CD4-positive, alpha-beta T cell (primary cell): ENCODE results near the gene TMEM43. TPM values are rescaled to one million over a fixed set of nuclear protein-coding genes. Genes with fewer than 3 reads are reported as not detected.

Experiments
- ATAC-seq: fragments of 200-7000 bp; cut with Tn5 transposase; one replicate; pipeline ENCODE4 v1.10.0; 2022; ENCODE audit warnings: mild to moderate bottlenecking; ENCODE audit not compliant: poor library complexity
- CTCF ChIA-PET: fragments of 350-600 bp; sonication (Branson Sonifier 250); formaldehyde crosslinking; loops from one replicate; lab custom pipeline; 2021; ENCODE audit warnings: antibody characterized with exemption, inconsistent platforms; lab: Charles Lee
- POLR2A ChIA-PET: fragments of 350-600 bp; sonication (Branson Sonifier 250); formaldehyde crosslinking; loops from one replicate; lab custom pipeline; 2021; ENCODE audit warnings: antibody characterized with exemption, inconsistent platforms; lab: Charles Lee
- DNase-seq, 14 experiments: peaks; one replicate each; pipeline ENCODE4 v3.0.0-alpha.2; 2013 to 2020; ENCODE audit warnings: mixed read lengths in 2 of 14
- H3K27ac ChIP-seq, 2 donors: one replicate each; pipeline versions ENCODE4 v1.5.1 to v1.7.0; 2013; ENCODE audit warnings: low read length in 2 of 2, low read depth in 1 of 2, mild to moderate bottlenecking in 1 of 2
- H3K27me3 ChIP-seq, 2 experiments: 1 replicate in 1 of 2; 2 replicates in 1 of 2; pipeline versions ENCODE4 v1.6.1 to v1.7.0; 2013; ENCODE audit warnings: low read length in 2 of 2, control low read depth in 1 of 2, mild to moderate bottlenecking in 1 of 2, moderate library complexity in 1 of 2; ENCODE audit not compliant: insufficient read depth in 2 of 2, control insufficient read depth in 1 of 2
- H3K36me3 ChIP-seq: one replicate; pipeline ENCODE4 v1.6.1; 2013; ENCODE audit warnings: low read length, control low read depth; ENCODE audit not compliant: insufficient read depth
- H3K4me1 ChIP-seq: one replicate; pipeline ENCODE4 v1.6.1; 2013; ENCODE audit warnings: low read length, control low read depth; ENCODE audit not compliant: insufficient read depth
- H3K4me3 ChIP-seq: one replicate; pipeline ENCODE4 v1.5.1; 2013; ENCODE audit warnings: mild to moderate bottlenecking, low read length, moderate library complexity
- H3K9me3 ChIP-seq, 2 experiments: 1 replicate in 1 of 2; 2 replicates in 1 of 2; pipeline versions ENCODE4 v1.6.1 to v1.7.0; 2013; ENCODE audit warnings: low read length in 2 of 2, mild to moderate bottlenecking in 2 of 2, control low read depth in 1 of 2, moderate library complexity in 1 of 2; ENCODE audit not compliant: control insufficient read depth in 1 of 2, insufficient read depth in 1 of 2
- H3K27ac Mint-ChIP-seq: one replicate; pipeline ENCODE4 v1.8.0; 2020; ENCODE audit warnings: mixed read lengths
- H3K27me3 Mint-ChIP-seq: one replicate; pipeline ENCODE4 v1.8.0; 2021; ENCODE audit warnings: mixed read lengths
- H3K36me3 Mint-ChIP-seq: one replicate; pipeline ENCODE4 v1.8.0; 2021; ENCODE audit warnings: low read depth, mixed read lengths
- H3K4me1 Mint-ChIP-seq: one replicate; pipeline ENCODE4 v1.8.0; 2021; ENCODE audit warnings: low read depth, mixed read lengths
- H3K4me3 Mint-ChIP-seq: one replicate; pipeline ENCODE4 v1.8.0; 2020; ENCODE audit warnings: mild to moderate bottlenecking, mixed read lengths
- H3K9me3 Mint-ChIP-seq: one replicate; pipeline ENCODE4 v1.8.0; 2020; ENCODE audit warnings: mixed read lengths
- CTCF ChIP-seq: fragments of 200-600 bp; IDR thresholded peaks from one replicate; pipeline ENCODE4 v1.8.0; 2022; ENCODE audit warnings: antibody characterized with exemption, mild to moderate bottlenecking
- intact Hi-C, 2 experiments: fragments of 100-400 bp; cut with DNase I in 1 of 2; cut with micrococcal nuclease in 1 of 2; formaldehyde crosslinking; loops; one replicate each; pipeline versions ENCODE4 v1.15.1 to v1.9.0; 2023 to 2025; cut with DNase I, micrococcal nuclease
- total RNA-seq, 174 experiments: library from RNA in 2 of 174; stranded (reverse) in 2 of 174; gene quantifications; one replicate each; pipeline ENCODE4 v1.2.3 and lab custom pipeline; 2021 to 2026

The TMEM43 gene
- total RNA-seq, 2 experiments from 2014 or later: 24.8 to 27.6 TPM

GRCh38 chr3:14110699-14111098 lies 14.2 kb upstream of the TMEM43 start:
- CTCF ChIA-PET: interaction anchor here (1.9 kb wide), 1 partner anchor 214 kb away, joined by 4 read pairs; no protein-coding TSS in a partner anchor
- Histone ChIP-seq H3K27me3 (no peaks in the 10 kb centered on the region), H3K4me3 (no peak overlapping the region), H3K4me1 (no peaks in the 10 kb centered on the region), H3K9me3 (no peaks in the 10 kb centered on the region), H3K27ac (no peak overlapping the region), H3K36me3 (peaks cover 37% of the 10 kb centered on the region)
- POLR2A ChIA-PET: interaction anchor here (1.0 kb wide), 1 partner anchor 68 kb away, joined by 3 read pairs; the partner anchor contains the start of genes LSM3 and XPC
- no peak overlapping the region for H3K27ac Mint-ChIP-seq
- DNase-seq (no peak), ATAC-seq (no peak)
- H3K36me3 Mint-ChIP-seq: peaks cover 43% of the 10 kb centered on the region
- intact Hi-C loops: no loop called here
- no peaks in the 10 kb centered on the region for H3K27me3 Mint-ChIP-seq
- no peaks in the 10 kb centered on the region for H3K9me3 Mint-ChIP-seq
- TF ChIP-seq CTCF: no peak
- H3K4me1 Mint-ChIP-seq: no peaks in the 10 kb centered on the region
- no peak overlapping the region for H3K4me3 Mint-ChIP-seq

- H3K4me3 ChIP-seq: no peak overlapping the region
- CTCF ChIA-PET: interaction anchor here (1.2 to 1.4 kb wide), 2 partner anchors 8 to 218 kb away, joined by 3 read pairs; no protein-coding TSS in a partner anchor
- H3K4me3 Mint-ChIP-seq: no peak overlapping the region
- peaks cover 59% of the 10 kb centered on the region for H3K36me3 Mint-ChIP-seq
- no peaks in the 10 kb centered on the region for H3K27me3 ChIP-seq
- H3K9me3 Mint-ChIP-seq: no peaks in the 10 kb centered on the region
- peaks cover 46% of the 10 kb centered on the region for H3K36me3 ChIP-seq
- no peaks in the 10 kb centered on the region for H3K4me1 ChIP-seq
- DNase-seq: no peak
- no peaks in the 10 kb centered on the region for H3K4me1 Mint-ChIP-seq
- intact Hi-C loops: no loop called here
- POLR2A ChIA-PET: interaction anchor here (1.1 to 1.7 kb wide), 2 partner anchors 11 to 65 kb away, joined by 3 to 5 read pairs; partner anchors contain the start of genes CHCHD4, LSM3, TMEM43 and XPC
- H3K27me3 Mint-ChIP-seq: no peaks in the 10 kb centered on the region
- no peak for ATAC-seq
- no peak overlapping the region for H3K27ac Mint-ChIP-seq
- no peak for TF ChIP-seq CTCF
- H3K27ac ChIP-seq: no peak overlapping the region
- H3K9me3 ChIP-seq: no peaks in the 10 kb centered on the region
Measured at GRCh38 chr3:14113965-14114635, 10.8 kb upstream of the TMEM43 start.

- H3K36me3 ChIP-seq: peaks cover 44% of the 10 kb centered on the region
- no peak for ATAC-seq
- Mint-ChIP-seq H3K27ac (no peak overlapping the region), H3K27me3 (no peaks in the 10 kb centered on the region), H3K4me1 (peaks cover 20% of the 10 kb centered on the region), H3K9me3 (no peaks in the 10 kb centered on the region), H3K36me3 (peaks cover 65% of the 10 kb centered on the region), H3K4me3 (no peak overlapping the region)
- ChIA-PET POLR2A (interaction anchor here (1.0 kb wide), 1 partner anchor 61 kb away, joined by 3 read pairs; the partner anchor contains the start of genes LSM3 and XPC), CTCF (interaction anchor here (1.2 kb wide), 1 partner anchor 27 kb away, joined by 3 read pairs; no protein-coding TSS in a partner anchor)
- no peak for DNase-seq
- H3K9me3 ChIP-seq: no peaks in the 10 kb centered on the region
- H3K4me1 ChIP-seq: peaks cover 5% of the 10 kb centered on the region
- H3K4me3 ChIP-seq: no peak overlapping the region
- intact Hi-C loops: loop anchor here in 1 of 2 experiments (5.0 kb wide), 1 partner anchor 815 kb away; no protein-coding TSS in a partner anchor
- no peak for TF ChIP-seq CTCF
- H3K27me3 ChIP-seq: no peaks in the 10 kb centered on the region
- H3K27ac ChIP-seq: no peak overlapping the region
Measured at GRCh38 chr3:14117468-14118399, 7.1 kb upstream of the TMEM43 start.
